Measurements from ENCODE around the gene GPR15. TPM values are rescaled to one million over a fixed set of nuclear protein-coding genes. Genes with fewer than 3 reads are reported as not detected.
"Not testable (repeated sequence)": the region's sequence is repeated elsewhere in the genome, so short reads cannot be mapped to it uniquely, and the experiment has no call there.

Gene GPR15
- total RNA-seq, 2 donors from 2014 or later = not detected

- no peak overlapping the region for H3K4me3 ChIP-seq
- no peak for DNase-seq (ENCODE audit: low spot score)
- TF ChIP-seq, protein P1, sequence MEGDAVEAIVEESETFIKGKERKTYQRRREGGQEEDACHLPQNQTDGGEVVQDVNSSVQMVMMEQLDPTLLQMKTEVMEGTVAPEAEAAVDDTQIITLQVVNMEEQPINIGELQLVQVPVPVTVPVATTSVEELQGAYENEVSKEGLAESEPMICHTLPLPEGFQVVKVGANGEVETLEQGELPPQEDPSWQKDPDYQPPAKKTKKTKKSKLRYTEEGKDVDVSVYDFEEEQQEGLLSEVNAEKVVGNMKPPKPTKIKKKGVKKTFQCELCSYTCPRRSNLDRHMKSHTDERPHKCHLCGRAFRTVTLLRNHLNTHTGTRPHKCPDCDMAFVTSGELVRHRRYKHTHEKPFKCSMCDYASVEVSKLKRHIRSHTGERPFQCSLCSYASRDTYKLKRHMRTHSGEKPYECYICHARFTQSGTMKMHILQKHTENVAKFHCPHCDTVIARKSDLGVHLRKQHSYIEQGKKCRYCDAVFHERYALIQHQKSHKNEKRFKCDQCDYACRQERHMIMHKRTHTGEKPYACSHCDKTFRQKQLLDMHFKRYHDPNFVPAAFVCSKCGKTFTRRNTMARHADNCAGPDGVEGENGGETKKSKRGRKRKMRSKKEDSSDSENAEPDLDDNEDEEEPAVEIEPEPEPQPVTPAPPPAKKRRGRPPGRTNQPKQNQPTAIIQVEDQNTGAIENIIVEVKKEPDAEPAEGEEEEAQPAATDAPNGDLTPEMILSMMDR (IDR thresholded peaks at IDR 0.05) = no peak
- no peaks in the 10 kb centered on the region for H3K4me1 ChIP-seq (ENCODE audit: control insufficient read depth in 1 of 2, low read depth in 2 of 2)
- no peak for ATAC-seq (ENCODE audit: insufficient number of reproducible peaks, low FRiP score, low read depth)
- H3K27ac ChIP-seq = no peak overlapping the region
- H3K27me3 ChIP-seq (replicated peaks; ENCODE audit: insufficient read depth) = no peaks in the 10 kb centered on the region
- H3K9me3 ChIP-seq = no peaks in the 10 kb centered on the region
- H3K36me3 ChIP-seq = no peaks in the 10 kb centered on the region
These were observed 24.7 kb downstream of the GPR15 start for GRCh38 chr3:98556164-98557130.

DNA sequence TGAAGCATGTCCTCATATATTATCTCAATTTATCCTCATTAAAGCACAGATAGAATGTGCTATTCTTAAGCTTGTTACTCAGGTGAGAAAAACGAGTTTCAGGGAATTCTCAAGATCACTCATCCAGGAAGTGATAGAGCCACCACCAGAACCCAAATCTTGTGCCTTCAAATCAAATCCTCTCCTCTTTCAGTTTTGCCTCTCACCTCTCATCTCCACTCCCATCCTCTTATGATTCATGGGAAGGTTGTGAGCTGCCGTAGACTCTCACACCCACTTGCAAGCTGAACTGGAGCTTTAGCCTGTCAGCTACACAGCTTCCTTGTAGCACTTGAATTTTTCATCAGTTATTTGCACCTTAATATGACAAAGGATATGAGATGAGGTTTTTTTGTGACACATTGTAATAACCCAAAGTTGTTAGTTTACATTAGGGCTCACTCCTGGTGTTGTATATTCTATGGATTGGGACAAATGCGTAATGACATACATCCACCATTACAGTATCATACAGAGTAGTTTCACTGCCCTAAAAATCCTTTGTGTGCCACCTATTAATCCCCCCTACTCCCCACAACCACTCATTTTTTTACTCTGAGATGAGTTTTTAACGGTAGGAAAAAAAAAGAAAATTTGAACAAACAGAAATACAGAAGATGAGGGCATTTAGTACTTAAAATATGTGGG lies 25.7 kb downstream of the GPR15 start:
- Histone ChIP-seq H3K4me3 (no peak overlapping the region), H3K27me3 (replicated peaks; ENCODE audit: insufficient read depth) (no peaks in the 10 kb centered on the region), H3K4me1 (ENCODE audit: control insufficient read depth in 1 of 2, low read depth in 2 of 2) (no peaks in the 10 kb centered on the region), H3K9me3 (no peaks in the 10 kb centered on the region), H3K27ac (no peak overlapping the region), H3K36me3 (no peaks in the 10 kb centered on the region)
- DNase-seq (ENCODE audit: low spot score) (no peak), ATAC-seq (ENCODE audit: insufficient number of reproducible peaks, low FRiP score, low read depth) (no peak)
- TF ChIP-seq, protein P1 (IDR thresholded peaks at IDR 0.05) = no peak

DNA sequence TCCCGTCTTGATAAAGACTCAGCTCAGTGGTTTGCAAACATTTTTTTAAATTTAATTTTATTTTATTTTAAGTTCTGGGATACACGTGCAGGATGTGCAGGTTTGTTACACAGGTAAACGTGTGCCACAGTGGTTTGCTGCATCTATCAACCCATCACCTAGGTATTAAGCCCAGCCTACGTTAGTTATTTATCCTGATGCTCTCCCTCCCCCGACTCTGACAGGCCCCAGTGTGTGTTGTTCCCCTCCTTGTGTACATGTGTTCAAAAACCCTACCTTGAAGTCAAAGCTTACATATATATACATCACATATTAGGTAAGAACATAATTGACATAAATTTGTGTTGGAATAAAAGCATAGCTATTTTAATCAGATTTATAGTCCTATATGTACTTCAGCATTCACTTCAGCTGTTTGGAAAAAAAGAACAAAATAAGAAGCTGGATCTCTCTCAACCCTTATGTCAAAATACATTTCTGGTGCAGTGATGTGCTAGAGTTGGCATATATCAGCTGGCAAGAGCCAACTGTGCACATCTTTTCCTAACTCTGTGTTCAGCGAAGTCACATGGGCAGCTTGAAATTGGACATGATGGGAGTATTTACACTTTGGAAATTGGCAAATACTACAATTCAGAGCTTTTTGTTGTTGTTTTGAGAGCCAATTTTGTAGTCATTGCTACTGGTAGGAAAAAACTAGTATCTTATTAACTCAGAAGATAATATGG lies 26.5 kb downstream of the GPR15 start:
- Histone ChIP-seq H3K4me3 (no peak overlapping the region), H3K27me3 (replicated peaks; ENCODE audit: insufficient read depth) (no peaks in the 10 kb centered on the region), H3K9me3 (no peaks in the 10 kb centered on the region), H3K27ac (no peak overlapping the region), H3K36me3 (no peaks in the 10 kb centered on the region), H3K4me1 (ENCODE audit: control insufficient read depth in 1 of 2, low read depth in 2 of 2) (no peaks in the 10 kb centered on the region)
- no peak for DNase-seq (ENCODE audit: low spot score)
- TF ChIP-seq, protein P1 (IDR thresholded peaks at IDR 0.05) = no peak
- no peak for ATAC-seq (ENCODE audit: insufficient number of reproducible peaks, low FRiP score, low read depth)

DNA sequence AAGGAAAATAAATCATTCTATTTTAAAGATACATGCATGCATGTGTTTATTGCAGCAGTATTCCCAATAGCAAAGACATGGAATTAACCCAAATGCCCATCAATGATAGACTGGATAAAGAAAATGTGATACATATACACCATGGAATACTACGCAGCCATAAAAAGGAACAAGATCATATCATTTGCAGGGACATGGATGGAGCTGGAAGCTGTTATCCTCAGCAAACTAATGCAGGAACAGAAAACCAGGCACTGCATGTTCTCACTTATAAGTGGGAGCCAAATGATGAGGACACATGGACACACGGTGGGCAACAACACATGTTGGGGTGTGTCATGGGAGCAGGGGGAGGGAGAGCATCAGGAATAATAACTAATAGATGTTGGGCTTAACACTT lies 28.0 kb downstream of the GPR15 start:
- not testable (repeated sequence) for H3K36me3 ChIP-seq; H3K9me3 ChIP-seq; ATAC-seq (ENCODE audit: insufficient number of reproducible peaks, low FRiP score, low read depth); DNase-seq (ENCODE audit: low spot score); H3K27ac ChIP-seq; H3K4me3 ChIP-seq; H3K4me1 ChIP-seq (ENCODE audit: control insufficient read depth in 1 of 2, low read depth in 2 of 2); H3K27me3 ChIP-seq (replicated peaks; ENCODE audit: insufficient read depth)

GRCh38 chr3:98560911-98561310 lies 29.1 kb downstream of the GPR15 start:
- TF ChIP-seq, protein P1 (IDR thresholded peaks at IDR 0.05) = no peak
- ATAC-seq (ENCODE audit: insufficient number of reproducible peaks, low FRiP score, low read depth) (no peak), DNase-seq (ENCODE audit: low spot score) (no peak)
- no peaks in the 10 kb centered on the region for H3K9me3 ChIP-seq
- no peaks in the 10 kb centered on the region for H3K4me1 ChIP-seq (ENCODE audit: control insufficient read depth in 1 of 2, low read depth in 2 of 2)
- H3K27ac ChIP-seq = no peak overlapping the region
- no peaks in the 10 kb centered on the region for H3K27me3 ChIP-seq (replicated peaks; ENCODE audit: insufficient read depth)
- H3K36me3 ChIP-seq = no peaks in the 10 kb centered on the region
- H3K4me3 ChIP-seq = no peak overlapping the region

Measured in thoracic aorta (tissue), 2 donors.